Neural progenitor cell (in vitro differentiated cells): ENCODE results near the gene ELFN1. TPM values are rescaled to one million over a fixed set of nuclear protein-coding genes. Genes with fewer than 3 reads are reported as not detected.

ENCODE experiments used
- DNase-seq: peaks from one replicate; pipeline ENCODE4 v3.0.0-alpha.2; 2016; ENCODE audit warnings: low spot score
- H2AFZ ChIP-seq: fragments of 200-600 bp; sonication (generic); replicated peaks from 2 replicates; pipeline ENCODE4 v1.6.1; 2016; ENCODE audit warnings: antibody characterized with exemption
- H3F3A ChIP-seq: fragments of 200-600 bp; sonication (generic); 2 replicates; pipeline ENCODE4 v1.6.1; 2016; ENCODE audit warnings: antibody characterized with exemption, low read depth
- H3K27ac ChIP-seq: fragments of 200-600 bp; sonication (generic); 2 replicates; pipeline ENCODE4 v1.5.1; 2016; ENCODE audit warnings: mild to moderate bottlenecking
- H3K27me3 ChIP-seq: fragments of 200-600 bp; sonication (generic); 2 replicates; pipeline ENCODE4 v1.6.1; 2016; ENCODE audit warnings: mild to moderate bottlenecking, moderate library complexity
- H3K36me3 ChIP-seq: fragments of 200-600 bp; sonication (generic); 2 replicates; pipeline ENCODE4 v1.5.1; 2016
- H3K4me1 ChIP-seq: fragments of 200-600 bp; sonication (generic); 2 replicates; pipeline ENCODE4 v1.6.1; 2016; ENCODE audit warnings: mixed run types
- H3K4me2 ChIP-seq: fragments of 200-600 bp; sonication (generic); 2 replicates; pipeline ENCODE4 v1.6.1; 2016
- H3K4me3 ChIP-seq: fragments of 200-600 bp; sonication (generic); 2 replicates; pipeline ENCODE4 v1.5.1; 2016
- H3K79me2 ChIP-seq: fragments of 200-600 bp; sonication (generic); 2 replicates; pipeline ENCODE4 v1.6.1; 2016; ENCODE audit warnings: low read depth
- H3K9ac ChIP-seq: fragments of 200-600 bp; sonication (generic); 2 replicates; pipeline ENCODE4 v1.6.1; 2016
- H3K9me3 ChIP-seq: fragments of 200-600 bp; sonication (generic); 2 replicates; pipeline ENCODE4 v1.5.1; 2016; ENCODE audit warnings: low read depth
- H4K20me1 ChIP-seq: fragments of 200-600 bp; sonication (generic); 2 replicates; pipeline ENCODE4 v1.6.1; 2016; ENCODE audit warnings: low read depth
- H3K27ac Mint-ChIP-seq: 3 replicates; pipeline ENCODE4 v1.8.0; 2021; ENCODE audit warnings: mixed read lengths
- H3K27me3 Mint-ChIP-seq: 2 replicates; pipeline ENCODE4 v1.8.0; 2022; ENCODE audit warnings: low read depth, mild to moderate bottlenecking, inconsistent platforms, moderate library complexity, mixed read lengths; ENCODE audit not compliant: insufficient read depth
- H3K36me3 Mint-ChIP-seq: 3 replicates; pipeline ENCODE4 v1.8.0; 2021; ENCODE audit warnings: mixed read lengths
- H3K4me1 Mint-ChIP-seq: 3 replicates; pipeline ENCODE4 v1.8.0; 2021; ENCODE audit warnings: mixed read lengths
- H3K4me3 Mint-ChIP-seq: 3 replicates; pipeline ENCODE4 v1.8.0; 2021; ENCODE audit warnings: mild to moderate bottlenecking, moderate library complexity, mixed read lengths
- H3K9me3 Mint-ChIP-seq: 3 replicates; pipeline ENCODE4 v1.8.0; 2020; ENCODE audit warnings: mixed read lengths
- CTCF ChIP-seq: fragments of 200-600 bp; sonication (generic); IDR thresholded peaks from 2 replicates; pipeline ENCODE4 v1.5.1; 2017; ENCODE audit warnings: antibody characterized with exemption, mild to moderate bottlenecking
- EZH2 ChIP-seq: fragments of 200-600 bp; sonication (generic); IDR thresholded peaks from 2 replicates; pipeline ENCODE4 v1.6.1; 2017; ENCODE audit warnings: antibody characterized with exemption, mild to moderate bottlenecking, moderate library complexity
- EZH2phosphoT487 ChIP-seq: fragments of 200-600 bp; sonication (generic); IDR thresholded peaks from 2 replicates; pipeline ENCODE4 v1.6.1; 2017; ENCODE audit warnings: antibody characterized with exemption
- total RNA-seq: library from RNA; depleted of rRNA; stranded (reverse); fragments of >200 nt; gene quantifications from 2 replicates; pipeline ENCODE4 v1.2.3, GENCODE V29; 2015; ENCODE audit warnings: low replicate concordance

Gene ELFN1
- total RNA-seq, 1 donor from 2014 or later: 2.2 TPM

GRCh38 chr7:1754345-1754908, 84.3 kb downstream of the ELFN1 start:
- Mint-ChIP-seq H3K4me3 (no peak overlapping the region), H3K9me3 (no peaks in the 10 kb centered on the region), H3K36me3 (no peaks in the 10 kb centered on the region), H3K4me1 (peaks cover 2% of the 10 kb centered on the region), H3K27ac (no peak overlapping the region), H3K27me3 (peaks cover 31% of the 10 kb centered on the region)
- H3K4me3 ChIP-seq: no peak overlapping the region
- no peaks in the 10 kb centered on the region for H3K4me1 ChIP-seq
- H3K79me2 ChIP-seq: no peaks in the 10 kb centered on the region
- no peaks in the 10 kb centered on the region for H3K9me3 ChIP-seq
- H3K36me3 ChIP-seq: no peaks in the 10 kb centered on the region
- no peaks in the 10 kb centered on the region for H4K20me1 ChIP-seq
- TF ChIP-seq CTCF (no peak), EZH2phosphoT487 (no peak), EZH2 (no peak)
- H3F3A ChIP-seq: no peaks in the 10 kb centered on the region
- DNase-seq: no peak
- H3K27ac ChIP-seq: no peak overlapping the region
- no peak overlapping the region for H2AFZ ChIP-seq
- H3K4me2 ChIP-seq: no peak overlapping the region
- H3K9ac ChIP-seq: no peak overlapping the region
- H3K27me3 ChIP-seq: peaks cover 42% of the 10 kb centered on the region

GRCh38 chr7:1755783-1756625, 85.9 kb downstream of the ELFN1 start:
- no peaks in the 10 kb centered on the region for H3K4me1 ChIP-seq
- H3K4me2 ChIP-seq: no peak overlapping the region
- H3F3A ChIP-seq: no peaks in the 10 kb centered on the region
- no peak overlapping the region for H3K4me3 ChIP-seq
- H3K9me3 ChIP-seq: no peaks in the 10 kb centered on the region
- no peaks in the 10 kb centered on the region for H3K36me3 ChIP-seq
- no peak overlapping the region for H2AFZ ChIP-seq
- no peaks in the 10 kb centered on the region for H3K36me3 Mint-ChIP-seq
- peaks cover 7% of the 10 kb centered on the region for H3K4me1 Mint-ChIP-seq
- TF ChIP-seq EZH2phosphoT487 (no peak), CTCF (no peak), EZH2 (no peak)
- H4K20me1 ChIP-seq: no peaks in the 10 kb centered on the region
- H3K9me3 Mint-ChIP-seq: no peaks in the 10 kb centered on the region
- no peak overlapping the region for H3K27ac Mint-ChIP-seq
- peaks cover 42% of the 10 kb centered on the region for H3K27me3 ChIP-seq
- no peaks in the 10 kb centered on the region for H3K79me2 ChIP-seq
- no peak for DNase-seq
- no peak overlapping the region for H3K4me3 Mint-ChIP-seq
- H3K27me3 Mint-ChIP-seq: peaks cover 32% of the 10 kb centered on the region
- H3K27ac ChIP-seq: no peak overlapping the region
- H3K9ac ChIP-seq: no peak overlapping the region

- H3K4me3 Mint-ChIP-seq: no peak overlapping the region
- Histone ChIP-seq H3K4me2 (no peak overlapping the region), H3K27ac (no peak overlapping the region), H3K79me2 (no peaks in the 10 kb centered on the region), H3K9ac (no peak overlapping the region), H4K20me1 (no peaks in the 10 kb centered on the region), H3K4me3 (no peak overlapping the region), H3K4me1 (no peaks in the 10 kb centered on the region), H3F3A (peaks cover 7% of the 10 kb centered on the region), H2AFZ (no peak overlapping the region), H3K9me3 (no peaks in the 10 kb centered on the region), H3K36me3 (no peaks in the 10 kb centered on the region), H3K27me3 (peaks cover 42% of the 10 kb centered on the region)
- H3K9me3 Mint-ChIP-seq: peaks cover 6% of the 10 kb centered on the region
- TF ChIP-seq CTCF (no peak), EZH2 (no peak), EZH2phosphoT487 (no peak)
- H3K27ac Mint-ChIP-seq: no peak overlapping the region
- H3K4me1 Mint-ChIP-seq: peaks cover 13% of the 10 kb centered on the region
- H3K36me3 Mint-ChIP-seq: no peaks in the 10 kb centered on the region
- peaks cover 34% of the 10 kb centered on the region for H3K27me3 Mint-ChIP-seq
- no peak for DNase-seq
Measured at GRCh38 chr7:1757601-1758000, 87.5 kb downstream of the ELFN1 start.
